NT2/D1 (cell line): ENCODE data around the gene OR2A25.

Experiments
- DNase-seq: peaks from one replicate; pipeline ENCODE4 v3.0.0-alpha.2; 2011; ENCODE audit warnings: low read depth, low spot score
- H3K27me3 ChIP-seq: 2 replicates; pipeline ENCODE4 v1.6.0; 2011; ENCODE audit warnings: mild to moderate bottlenecking; ENCODE audit not compliant: insufficient read length, insufficient read depth
- H3K36me3 ChIP-seq: 2 replicates; pipeline ENCODE4 v1.6.1; 2011; ENCODE audit warnings: mild to moderate bottlenecking, low read length, mixed read lengths; ENCODE audit not compliant: insufficient read depth, insufficient read length
- H3K4me1 ChIP-seq: 2 replicates; pipeline ENCODE4 v1.5.1; 2011; ENCODE audit not compliant: insufficient read depth, insufficient read length
- H3K4me3 ChIP-seq: 2 replicates; pipeline ENCODE4 v1.5.1; 2011; ENCODE audit warnings: low read depth; ENCODE audit not compliant: insufficient read length
- H3K9ac ChIP-seq: 2 replicates; pipeline ENCODE4 v1.6.0; 2011; ENCODE audit warnings: low read depth; ENCODE audit not compliant: insufficient read length
- H3K9me3 ChIP-seq: 2 replicates; pipeline ENCODE4 v1.5.1; 2011; ENCODE audit warnings: mild to moderate bottlenecking, low read length; ENCODE audit not compliant: insufficient read depth
- SUZ12 ChIP-seq: IDR thresholded peaks from 2 replicates; pipeline ENCODE4 v1.6.1; 2011; ENCODE audit not compliant: insufficient read length, insufficient read depth; ENCODE audit errors: extremely low read depth
- YY1 ChIP-seq: IDR thresholded peaks from 2 replicates; pipeline ENCODE4 v1.6.1; 2011; ENCODE audit not compliant: insufficient read length, insufficient read depth
- ZNF274 ChIP-seq: IDR thresholded peaks from 2 replicates; pipeline ENCODE4 v1.6.1; 2011; ENCODE audit warnings: mild to moderate bottlenecking, low read depth, low read length

OR2A25 gene

GRCh38 chr7:144074374-144074773 lies 4.8 kb downstream of the OR2A25 start:
- Histone ChIP-seq H3K4me3 (no peak overlapping the region), H3K9ac (no peak overlapping the region), H3K27me3 (no peaks in the 10 kb centered on the region), H3K9me3 (no peaks in the 10 kb centered on the region), H3K4me1 (no peaks in the 10 kb centered on the region), H3K36me3 (no peaks in the 10 kb centered on the region)
- no peak for DNase-seq
- no peak for TF ChIP-seq YY1
- TF ChIP-seq SUZ12 = no peak
- no peak for TF ChIP-seq ZNF274

- H3K27me3 ChIP-seq = no peaks in the 10 kb centered on the region
- H3K9ac ChIP-seq = no peak within 1 kb of the TSS
- H3K36me3 ChIP-seq = no peaks in the 10 kb centered on the region
- H3K4me1 ChIP-seq = no peaks in the 10 kb centered on the region
- TF ChIP-seq SUZ12 = no peak
- TF ChIP-seq ZNF274 = no peak
- TF ChIP-seq YY1 = no peak
- no peak within 1 kb of the TSS for H3K4me3 ChIP-seq
- no peak for DNase-seq
- H3K9me3 ChIP-seq = no peaks in the 10 kb centered on the region
These were observed 16.4 kb downstream of the OR2A25 start, which contains the start of gene OR2A12 for GRCh38 chr7:144085978-144086377. Gene OR2A12 (plus strand): TSS chr7:144086278. CDS start chr7:144095108, 8,830 bp downstream.

- Histone ChIP-seq H3K9ac (no peak overlapping the region), H3K27me3 (no peaks in the 10 kb centered on the region), H3K9me3 (no peaks in the 10 kb centered on the region), H3K4me3 (no peak overlapping the region), H3K4me1 (no peaks in the 10 kb centered on the region), H3K36me3 (no peaks in the 10 kb centered on the region)
- TF ChIP-seq ZNF274 = no peak
- no peak for TF ChIP-seq YY1
- no peak for TF ChIP-seq SUZ12
- no peak for DNase-seq
These were observed 17.1 kb downstream of the OR2A25 start for GRCh38 chr7:144086730-144087129.

GRCh38 chr7:144087230-144087629 lies 17.6 kb downstream of the OR2A25 start:
- H3K36me3 ChIP-seq = no peaks in the 10 kb centered on the region
- no peak for TF ChIP-seq ZNF274
- TF ChIP-seq SUZ12 = no peak
- no peak for TF ChIP-seq YY1
- DNase-seq = no peak
- no peaks in the 10 kb centered on the region for H3K9me3 ChIP-seq
- no peak overlapping the region for H3K9ac ChIP-seq
- no peaks in the 10 kb centered on the region for H3K4me1 ChIP-seq
- no peak overlapping the region for H3K4me3 ChIP-seq
- H3K27me3 ChIP-seq = no peaks in the 10 kb centered on the region

- H3K27me3 ChIP-seq = no peaks in the 10 kb centered on the region
- no peaks in the 10 kb centered on the region for H3K36me3 ChIP-seq
- no peak overlapping the region for H3K4me3 ChIP-seq
- H3K9me3 ChIP-seq = no peaks in the 10 kb centered on the region
- no peak for DNase-seq
- no peaks in the 10 kb centered on the region for H3K4me1 ChIP-seq
- no peak for TF ChIP-seq SUZ12
- no peak for TF ChIP-seq ZNF274
- no peak for TF ChIP-seq YY1
- H3K9ac ChIP-seq = no peak overlapping the region
These were observed 21.1 kb downstream of the OR2A25 start for GRCh38 chr7:144090667-144091066.

GRCh38 chr7:144098776-144099175 lies 29.2 kb downstream of the OR2A25 start:
- Histone ChIP-seq H3K9me3 (no peaks in the 10 kb centered on the region), H3K4me3 (no peak overlapping the region), H3K9ac (no peak overlapping the region), H3K36me3 (no peaks in the 10 kb centered on the region), H3K27me3 (no peaks in the 10 kb centered on the region), H3K4me1 (no peaks in the 10 kb centered on the region)
- DNase-seq = no peak
- no peak for TF ChIP-seq SUZ12
- no peak for TF ChIP-seq ZNF274
- no peak for TF ChIP-seq YY1

GRCh38 chr7:144100607-144101006 lies 31.0 kb downstream of the OR2A25 start:
- no peaks in the 10 kb centered on the region for H3K4me1 ChIP-seq

GRCh38 chr7:144102041-144102440 lies 32.4 kb downstream of the OR2A25 start:
- H3K4me1 ChIP-seq = no peaks in the 10 kb centered on the region
- H3K27me3 ChIP-seq = no peaks in the 10 kb centered on the region
- DNase-seq = no peak

More at GRCh38 chr7:144100607-144101006, 31.0 kb downstream of the OR2A25 start:
- Histone ChIP-seq H3K4me3 (no peak overlapping the region), H3K9me3 (no peaks in the 10 kb centered on the region), H3K36me3 (no peaks in the 10 kb centered on the region), H3K27me3 (no peaks in the 10 kb centered on the region), H3K9ac (no peak overlapping the region)
- no peak for TF ChIP-seq SUZ12
- TF ChIP-seq ZNF274 = no peak
- no peak for TF ChIP-seq YY1
- no peak for DNase-seq

More at GRCh38 chr7:144102041-144102440, 32.4 kb downstream of the OR2A25 start:
- TF ChIP-seq YY1 (no peak), ZNF274 (no peak), SUZ12 (no peak)
- no peaks in the 10 kb centered on the region for H3K9me3 ChIP-seq
- H3K36me3 ChIP-seq = no peaks in the 10 kb centered on the region
- no peak overlapping the region for H3K4me3 ChIP-seq
- no peak overlapping the region for H3K9ac ChIP-seq
